ENCODE results near the gene COL15A1. TPM values are rescaled to one million over a fixed set of nuclear protein-coding genes. Genes with fewer than 3 reads are reported as not detected.
"Not testable (repeated sequence)": the region's sequence is repeated elsewhere in the genome, so short reads cannot be mapped to it uniquely, and the experiment has no call there.

COL15A1 gene
- total and polyA plus RNA-seq, 3 experiments from 2014 or later, result 0.07 TPM; not detected in 2

DNA sequence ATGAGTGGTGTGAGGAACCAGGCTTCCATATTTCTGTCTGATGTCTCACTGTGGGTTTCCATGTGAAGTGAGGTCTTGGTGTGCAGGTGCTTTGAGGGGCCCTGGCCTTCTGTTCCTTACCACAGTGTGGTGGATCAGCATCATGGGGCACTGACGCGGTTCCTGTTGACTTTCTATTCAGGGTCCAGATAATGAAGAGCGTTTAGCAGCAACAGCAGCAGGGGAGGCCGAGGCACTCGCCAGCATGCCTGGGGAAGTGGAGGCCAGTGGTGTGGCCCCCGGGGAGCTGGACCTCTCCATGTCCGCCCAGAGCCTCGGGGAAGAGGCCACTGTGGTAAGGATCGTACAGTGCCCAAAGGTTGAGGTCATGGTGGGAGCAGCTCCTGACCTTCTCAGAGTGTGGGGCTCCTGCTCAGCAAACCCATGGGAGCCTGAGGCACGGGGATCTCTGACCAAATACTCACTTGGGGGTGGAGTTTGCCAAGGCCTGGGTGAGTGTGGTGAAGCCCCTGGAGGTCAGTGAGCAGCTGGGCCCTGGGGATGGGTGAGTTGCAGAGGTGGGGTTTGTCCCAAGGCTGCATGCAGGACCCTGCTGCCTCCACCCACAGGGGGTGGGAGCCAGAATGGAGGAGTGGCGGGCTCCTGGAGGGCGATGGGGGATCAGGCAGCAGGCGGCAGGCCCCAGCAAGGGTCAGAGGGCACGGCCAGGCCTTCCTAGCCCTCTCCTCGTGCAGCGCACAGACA lies 61.2 kb downstream of the COL15A1 start:
- H3K4me3 Mint-ChIP-seq, result no peak overlapping the region
- no peak overlapping the region for H3K27ac ChIP-seq (ENCODE audit: low read depth, low read length)
- H3K27ac Mint-ChIP-seq, result peak overlapping the region in 1 of 8 donors; percentile 81
- POLR2A ChIA-PET, result interaction anchor here (0.5 kb wide), 1 partner anchor 144 kb away, joined by 3 read pairs; no protein-coding TSS in a partner anchor
- no peaks in the 10 kb centered on the region for H3K9me3 ChIP-seq (ENCODE audit: low read length)
- CTCF ChIA-PET, result interaction anchor here (0.8 to 1.7 kb wide), 2 partner anchors 9 to 136 kb away, joined by 3 read pairs; no protein-coding TSS in a partner anchor
- H3K9me3 Mint-ChIP-seq, result peaks cover 0 to 2% (median 0%) of the 10 kb centered on the region in 5 donors
- DNase-seq, result no peak
- peaks cover 0 to 4% (median 0%) of the 10 kb centered on the region in 3 donors for H3K36me3 Mint-ChIP-seq
- H3K27me3 Mint-ChIP-seq, result peaks cover 0 to 5% of the 10 kb centered on the region in 2 donors
- no peaks in the 10 kb centered on the region for H3K27me3 ChIP-seq (ENCODE audit: insufficient read depth, low read length, poor library complexity, severe bottlenecking)
- peaks cover 19% of the 10 kb centered on the region for H3K4me1 ChIP-seq (ENCODE audit: insufficient read depth, low read length)
- H3K4me1 Mint-ChIP-seq, result peaks cover 15 to 26% (median 24%) of the 10 kb centered on the region in 3 donors
- no peaks in the 10 kb centered on the region for H3K36me3 ChIP-seq (ENCODE audit: insufficient read depth, low read length)
- no peak overlapping the region for H3K4me3 ChIP-seq (ENCODE audit: low read length)

DNA sequence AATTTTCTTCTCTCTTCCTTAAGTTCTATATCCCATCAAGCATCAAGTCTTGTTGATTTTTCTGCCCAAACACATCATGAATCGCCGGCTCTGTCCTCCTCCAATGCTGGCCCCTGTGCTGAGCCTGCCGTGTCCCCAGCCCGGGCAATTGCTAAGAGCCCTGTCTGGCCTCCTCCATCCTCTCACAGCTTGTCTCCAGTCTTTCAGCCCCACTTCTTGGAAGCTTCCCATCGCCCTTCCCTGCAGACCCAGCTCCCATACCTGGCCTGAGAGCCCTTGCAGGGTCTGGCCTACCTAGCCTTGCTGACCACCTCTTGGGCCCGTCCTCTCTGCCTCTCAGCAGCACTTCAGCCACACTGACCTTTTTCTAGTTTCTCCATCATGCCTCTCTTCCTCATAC lies 61.9 kb downstream of the COL15A1 start:
- POLR2A ChIA-PET, result no interaction called here
- Histone ChIP-seq H3K9me3 (ENCODE audit: low read length) (no peaks in the 10 kb centered on the region), H3K4me1 (ENCODE audit: insufficient read depth, low read length) (peaks cover 16% of the 10 kb centered on the region), H3K4me3 (ENCODE audit: low read length) (no peak overlapping the region), H3K36me3 (ENCODE audit: insufficient read depth, low read length) (no peaks in the 10 kb centered on the region), H3K27me3 (ENCODE audit: insufficient read depth, low read length, poor library complexity, severe bottlenecking) (no peaks in the 10 kb centered on the region), H3K27ac (ENCODE audit: low read depth, low read length) (no peak overlapping the region)
- H3K36me3 Mint-ChIP-seq, result peaks cover 0 to 10% (median 0%) of the 10 kb centered on the region in 3 donors
- peaks cover under 1 to 7% (median 4%) of the 10 kb centered on the region in 5 donors for H3K9me3 Mint-ChIP-seq
- no peak overlapping the region for H3K4me3 Mint-ChIP-seq
- H3K27ac Mint-ChIP-seq, result peak overlapping the region in 3 of 8 donors; percentile 23 to 91 (median 35)
- CTCF ChIA-PET, result interaction anchor here (0.8 to 1.7 kb wide), 3 partner anchors 9 to 135 kb away, joined by 3 to 5 read pairs (median 3); no protein-coding TSS in a partner anchor
- H3K4me1 Mint-ChIP-seq, result peaks cover 10 to 22% (median 19%) of the 10 kb centered on the region in 3 donors
- peaks cover 0 to 5% of the 10 kb centered on the region in 2 donors for H3K27me3 Mint-ChIP-seq
- no peak for DNase-seq

DNA sequence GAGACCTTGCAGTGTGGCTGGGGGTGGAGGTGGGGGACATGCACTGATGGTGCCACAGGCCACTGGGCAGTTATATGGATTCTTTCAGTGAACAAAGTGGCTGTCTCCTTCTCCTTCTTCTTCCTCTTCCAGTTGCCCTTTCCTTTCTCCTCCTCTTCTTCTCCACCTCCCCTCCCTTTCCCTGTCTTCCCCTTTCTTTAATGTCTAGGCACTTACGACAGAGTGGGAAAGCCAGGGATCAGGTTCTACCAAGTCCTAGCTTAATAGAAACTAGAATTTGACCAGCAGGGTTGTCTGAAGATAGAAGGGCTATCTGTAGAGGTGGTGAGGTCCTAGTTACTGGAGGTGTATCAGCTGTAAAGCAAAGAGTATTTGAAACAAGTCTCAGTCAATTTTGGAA lies 62.8 kb downstream of the COL15A1 start:
- Histone ChIP-seq H3K4me1 (ENCODE audit: insufficient read depth, low read length) (peaks cover 8% of the 10 kb centered on the region), H3K9me3 (ENCODE audit: low read length) (no peaks in the 10 kb centered on the region), H3K27me3 (ENCODE audit: insufficient read depth, low read length, poor library complexity, severe bottlenecking) (no peaks in the 10 kb centered on the region), H3K36me3 (ENCODE audit: insufficient read depth, low read length) (no peaks in the 10 kb centered on the region), H3K4me3 (ENCODE audit: low read length) (no peak overlapping the region), H3K27ac (ENCODE audit: low read depth, low read length) (no peak overlapping the region)
- no peak overlapping the region for H3K4me3 Mint-ChIP-seq
- ChIA-PET POLR2A (no interaction called here), CTCF (interaction anchor here (1.2 kb wide), 1 partner anchor 98 kb away, joined by 3 read pairs; no protein-coding TSS in a partner anchor)
- no peak for DNase-seq
- no peak overlapping the region for H3K27ac Mint-ChIP-seq
- H3K9me3 Mint-ChIP-seq, result peaks cover 6 to 10% (median 8%) of the 10 kb centered on the region in 5 donors
- H3K27me3 Mint-ChIP-seq, result peaks cover 0 to 5% of the 10 kb centered on the region in 2 donors
- H3K36me3 Mint-ChIP-seq, result peaks cover 0 to 13% (median 0%) of the 10 kb centered on the region in 3 donors
- peaks cover 5 to 13% (median 10%) of the 10 kb centered on the region in 3 donors for H3K4me1 Mint-ChIP-seq

DNA sequence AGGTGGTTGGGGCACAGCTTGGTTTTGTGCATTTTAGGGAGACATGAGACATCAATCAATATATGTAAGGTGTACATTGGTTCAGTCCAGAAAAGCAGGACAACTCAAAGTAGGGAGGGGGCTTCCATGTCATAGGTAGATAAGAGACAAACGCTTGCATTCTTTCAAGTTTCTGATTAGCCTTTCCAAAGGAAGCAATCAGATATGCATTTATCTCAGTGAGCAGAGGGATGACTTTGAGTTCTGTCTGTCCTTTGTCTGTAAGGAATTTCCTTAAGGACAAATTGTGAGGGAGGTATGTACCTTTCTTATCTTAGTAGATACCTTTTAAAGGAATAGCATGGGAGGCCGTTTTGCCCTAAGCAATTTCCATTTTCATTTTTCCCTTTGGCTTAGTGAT lies 63.3 kb downstream of the COL15A1 start:
- Histone ChIP-seq H3K9me3 (ENCODE audit: low read length) (no peaks in the 10 kb centered on the region), H3K4me3 (ENCODE audit: low read length) (no peak overlapping the region), H3K4me1 (ENCODE audit: insufficient read depth, low read length) (peaks cover 5% of the 10 kb centered on the region), H3K27me3 (ENCODE audit: insufficient read depth, low read length, poor library complexity, severe bottlenecking) (no peaks in the 10 kb centered on the region), H3K36me3 (ENCODE audit: insufficient read depth, low read length) (no peaks in the 10 kb centered on the region), H3K27ac (ENCODE audit: low read depth, low read length) (no peak overlapping the region)
- POLR2A ChIA-PET, result no interaction called here
- Mint-ChIP-seq H3K4me3 (no peak overlapping the region), H3K9me3 (peaks cover 6 to 10% (median 8%) of the 10 kb centered on the region in 5 donors), H3K27ac (peak overlapping the region in 1 of 8 donors; percentile 50), H3K4me1 (peaks cover 3 to 11% (median 7%) of the 10 kb centered on the region in 3 donors), H3K36me3 (peaks cover 0 to 13% (median 0%) of the 10 kb centered on the region in 3 donors), H3K27me3 (peaks cover 0 to 5% of the 10 kb centered on the region in 2 donors)
- DNase-seq, result no peak
- CTCF ChIA-PET, result no interaction called here

DNA sequence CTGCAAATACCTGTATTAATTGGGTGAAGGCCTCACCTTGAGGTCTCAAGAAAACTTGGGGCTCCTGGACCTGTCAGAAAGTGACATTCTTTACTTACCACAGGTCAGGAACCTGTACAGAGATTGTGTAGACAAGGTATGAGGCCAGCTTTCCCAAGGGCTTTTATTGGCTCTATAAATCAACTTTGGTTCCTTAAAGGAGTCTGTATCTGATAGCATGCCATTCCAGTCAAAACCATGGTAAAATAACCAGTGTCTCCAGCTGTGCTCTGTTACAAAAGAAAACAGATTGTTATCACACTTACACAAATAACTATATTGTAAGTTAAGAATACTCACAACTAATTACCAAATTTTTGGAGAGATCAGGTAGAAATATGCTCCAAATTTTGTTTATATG lies 64.5 kb downstream of the COL15A1 start:
- peaks cover 6 to 10% (median 8%) of the 10 kb centered on the region in 5 donors for H3K9me3 Mint-ChIP-seq
- H3K27ac Mint-ChIP-seq, result no peak overlapping the region
- no peaks in the 10 kb centered on the region for H3K36me3 ChIP-seq (ENCODE audit: insufficient read depth, low read length)
- no peak for DNase-seq
- ChIA-PET CTCF (interaction anchor here (0.9 kb wide), 1 partner anchor 176 kb away, joined by 3 read pairs; no protein-coding TSS in a partner anchor), POLR2A (no interaction called here)
- peaks cover 4% of the 10 kb centered on the region for H3K4me1 ChIP-seq (ENCODE audit: insufficient read depth, low read length)
- no peaks in the 10 kb centered on the region for H3K9me3 ChIP-seq (ENCODE audit: low read length)
- no peak overlapping the region for H3K27ac ChIP-seq (ENCODE audit: low read depth, low read length)
- no peaks in the 10 kb centered on the region for H3K27me3 ChIP-seq (ENCODE audit: insufficient read depth, low read length, poor library complexity, severe bottlenecking)
- H3K4me3 ChIP-seq (ENCODE audit: low read length), result no peak overlapping the region
- H3K4me3 Mint-ChIP-seq, result no peak overlapping the region
- H3K36me3 Mint-ChIP-seq, result peaks cover 0 to 13% (median 0%) of the 10 kb centered on the region in 3 donors
- H3K27me3 Mint-ChIP-seq, result peaks cover 0 to 5% of the 10 kb centered on the region in 2 donors
- H3K4me1 Mint-ChIP-seq, result peaks cover 7 to 12% (median 8%) of the 10 kb centered on the region in 3 donors

DNA sequence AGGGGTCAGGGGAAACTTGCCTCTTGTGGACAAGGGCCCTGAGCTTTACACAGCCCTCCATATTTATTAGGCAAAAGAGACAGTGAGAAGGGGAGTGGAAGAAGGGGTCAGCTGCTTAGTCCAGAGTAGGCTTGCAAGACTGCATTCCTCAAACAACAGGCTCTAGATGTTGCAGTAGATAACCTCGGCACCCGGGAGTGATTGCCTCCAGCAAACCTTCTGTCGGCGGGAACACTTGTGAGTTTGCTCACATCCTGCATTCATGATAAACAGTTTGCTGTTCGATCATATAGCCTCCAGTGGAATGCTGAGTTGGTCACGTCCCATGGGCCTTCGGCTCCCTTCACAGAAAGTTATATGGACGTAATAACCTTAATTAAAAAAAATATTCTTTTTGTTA lies 66.7 kb downstream of the COL15A1 start:
- Mint-ChIP-seq H3K36me3 (peaks cover 0 to 13% (median 0%) of the 10 kb centered on the region in 3 donors), H3K9me3 (peaks cover 6 to 10% (median 8%) of the 10 kb centered on the region in 5 donors), H3K4me1 (peaks cover 24 to 27% (median 25%) of the 10 kb centered on the region in 3 donors)
- H3K27ac Mint-ChIP-seq; DNase-seq; H3K4me3 ChIP-seq (ENCODE audit: low read length); POLR2A ChIA-PET; H3K27ac ChIP-seq (ENCODE audit: low read depth, low read length); H3K4me3 Mint-ChIP-seq; H3K27me3 Mint-ChIP-seq; H3K27me3 ChIP-seq (ENCODE audit: insufficient read depth, low read length, poor library complexity, severe bottlenecking); H3K9me3 ChIP-seq (ENCODE audit: low read length); H3K36me3 ChIP-seq (ENCODE audit: insufficient read depth, low read length); CTCF ChIA-PET: not testable (repeated sequence)
- peaks cover 18% of the 10 kb centered on the region for H3K4me1 ChIP-seq (ENCODE audit: insufficient read depth, low read length)

DNA sequence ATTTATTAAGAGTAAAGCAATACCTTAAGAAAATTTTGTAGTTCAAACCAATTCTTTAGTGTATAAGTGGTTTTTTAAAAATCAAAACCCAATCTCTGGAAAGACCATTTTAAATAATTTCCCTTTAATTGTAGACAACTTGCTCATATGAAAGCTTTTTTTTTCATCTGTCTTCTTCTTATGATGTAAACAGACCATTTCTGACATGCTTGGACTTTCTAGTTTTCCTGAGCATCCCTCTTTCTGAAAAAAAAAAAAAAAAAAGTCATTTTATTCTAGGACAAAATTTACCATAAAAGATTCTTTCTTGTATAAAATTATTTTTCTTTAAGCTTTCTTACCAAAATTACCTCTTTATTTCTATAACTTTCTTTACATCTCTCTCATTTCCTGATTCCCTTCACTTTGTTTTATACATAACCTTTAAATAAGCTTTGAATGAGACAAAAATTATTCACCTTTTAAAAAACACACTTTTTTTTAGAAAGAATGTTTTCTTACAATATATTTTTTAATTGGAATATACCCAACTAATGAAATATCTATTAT lies 67.5 kb downstream of the COL15A1 start:
- H3K9me3 Mint-ChIP-seq, result peaks cover 6 to 10% (median 8%) of the 10 kb centered on the region in 5 donors
- no peaks in the 10 kb centered on the region for H3K9me3 ChIP-seq (ENCODE audit: low read length)
- peaks cover 0 to 13% (median 0%) of the 10 kb centered on the region in 3 donors for H3K36me3 Mint-ChIP-seq
- peaks cover 25 to 34% (median 29%) of the 10 kb centered on the region in 3 donors for H3K4me1 Mint-ChIP-seq
- no peak overlapping the region for H3K27ac Mint-ChIP-seq
- H3K4me3 Mint-ChIP-seq, result no peak overlapping the region
- ChIA-PET CTCF (interaction anchor here (0.7 to 3.6 kb wide), 3 partner anchors 9 to 145 kb away, joined by 3 to 26 read pairs (median 3); no protein-coding TSS in a partner anchor), POLR2A (interaction anchor here (0.7 kb wide), 1 partner anchor 903 kb away, joined by 3 read pairs; no protein-coding TSS in a partner anchor)
- no peak overlapping the region for H3K27ac ChIP-seq (ENCODE audit: low read depth, low read length)
- peaks cover 0 to 2% of the 10 kb centered on the region in 2 donors for H3K27me3 Mint-ChIP-seq
- H3K36me3 ChIP-seq (ENCODE audit: insufficient read depth, low read length), result no peaks in the 10 kb centered on the region
- no peak overlapping the region for H3K4me3 ChIP-seq (ENCODE audit: low read length)
- H3K27me3 ChIP-seq (ENCODE audit: insufficient read depth, low read length, poor library complexity, severe bottlenecking), result no peaks in the 10 kb centered on the region
- H3K4me1 ChIP-seq (ENCODE audit: insufficient read depth, low read length), result peaks cover 18% of the 10 kb centered on the region
- DNase-seq, result no peak
